H1 (cell line): Measurements from ENCODE around the gene GLRX5. TPM values are rescaled to one million over a fixed set of nuclear protein-coding genes. Genes with fewer than 3 reads are reported as not detected.

ENCODE experiments used
- CTCF ChIA-PET: fragments of 300-600 bp; sonication (Branson Sonifier 250); formaldehyde crosslinking; loops from one replicate; lab custom pipeline; 2021; ENCODE audit not compliant: partially characterized antibody; lab: Charles Lee
- POLR2A ChIA-PET: fragments of 300-600 bp; sonication (Branson Sonifier 250); formaldehyde crosslinking; loops from one replicate; lab custom pipeline; 2021; ENCODE audit warnings: inconsistent platforms; ENCODE audit not compliant: partially characterized antibody; lab: Charles Lee
- DNase-seq, 2 experiments: peaks; one replicate each; pipeline versions ENCODE4 v3.0.0 to v3.0.0-alpha.2; 2010 to 2022; ENCODE audit warnings: low spot score in 2 of 2, low read depth in 1 of 2, mixed read lengths in 1 of 2
- FAIRE-seq: peaks from 2 replicates; lab custom pipeline; 2011; peaks lifted over from hg19 to GRCh38; lab: Jason Lieb, UNC
- H2AFZ ChIP-seq: 2 replicates; pipeline ENCODE4 v1.8.1; 2012; ENCODE audit warnings: low read length, inconsistent platforms
- H2AK5ac ChIP-seq: 2 replicates; pipeline ENCODE4 v1.6.1; 2013; ENCODE audit warnings: low read depth, low read length
- H2BK120ac ChIP-seq: replicated peaks from 2 replicates; pipeline ENCODE3; 2013; ENCODE audit warnings: low read depth, low read length, inconsistent platforms
- H2BK12ac ChIP-seq: 2 replicates; pipeline ENCODE4 v1.6.1; 2013; ENCODE audit warnings: low read depth, low read length
- H2BK15ac ChIP-seq: 2 replicates; pipeline ENCODE4 v1.6.1; 2013; ENCODE audit warnings: low read length
- H2BK20ac ChIP-seq: 2 replicates; pipeline ENCODE4 v1.6.1; 2013; ENCODE audit warnings: low read length
- H2BK5ac ChIP-seq: 2 replicates; pipeline ENCODE4 v1.6.1; 2013; ENCODE audit warnings: low read depth, low read length
- H3K14ac ChIP-seq: 2 replicates; pipeline ENCODE4 v1.6.1; 2013; ENCODE audit warnings: inconsistent platforms; ENCODE audit not compliant: insufficient read length
- H3K18ac ChIP-seq: 2 replicates; pipeline ENCODE4 v1.6.1; 2013; ENCODE audit warnings: low read length; ENCODE audit errors: extremely low read depth
- H3K23ac ChIP-seq: 2 replicates; pipeline ENCODE4 v1.6.1; 2013; ENCODE audit warnings: inconsistent platforms; ENCODE audit not compliant: insufficient read length
- H3K23me2 ChIP-seq: 2 replicates; pipeline ENCODE4 v1.6.1; 2013; ENCODE audit warnings: low read depth, low read length
- H3K27ac ChIP-seq: 2 replicates; pipeline ENCODE4 v1.6.1; 2011; ENCODE audit warnings: low read depth, low read length, inconsistent platforms
- H3K27me3 ChIP-seq, 4 experiments: replicated peaks in 1 of 4; 1 replicate in 1 of 4; 2 replicates in 3 of 4; pipeline versions ENCODE4 v1.6.1 to v1.8.1; 2011 to 2013; ENCODE audit warnings: low read length in 3 of 4, mild to moderate bottlenecking in 3 of 4, inconsistent platforms in 2 of 4, mixed read lengths in 2 of 4, moderate library complexity in 1 of 4; ENCODE audit not compliant: control insufficient read depth in 3 of 4, insufficient read depth in 3 of 4; ENCODE audit errors: extremely low read depth in 1 of 4
- H3K36me3 ChIP-seq, 4 experiments: 2 replicates each; pipeline versions ENCODE4 v1.6.1 to v1.8.1; 2011 to 2013; ENCODE audit warnings: mild to moderate bottlenecking in 4 of 4, low read length in 3 of 4, moderate library complexity in 2 of 4, control low read depth in 1 of 4, inconsistent platforms in 1 of 4; ENCODE audit not compliant: insufficient read depth in 4 of 4, control insufficient read depth in 2 of 4
- H3K4ac ChIP-seq: replicated peaks from 2 replicates; pipeline ENCODE3; 2013; ENCODE audit warnings: low read length, low read depth, mixed read lengths, inconsistent platforms; ENCODE audit not compliant: insufficient read length
- H3K4me1 ChIP-seq, 4 experiments: replicated peaks in 1 of 4; 1 replicate in 1 of 4; 2 replicates in 3 of 4; pipeline versions ENCODE4 v1.6.1 to v1.8.1; 2011 to 2013; ENCODE audit warnings: low read length in 3 of 4, inconsistent platforms in 2 of 4, mixed read lengths in 1 of 4; ENCODE audit not compliant: insufficient read depth in 4 of 4, control insufficient read depth in 3 of 4
- H3K4me2 ChIP-seq, 2 experiments: 2 replicates each; pipeline versions ENCODE4 v1.6.1 to v1.8.1; 2011 to 2013; ENCODE audit warnings: low read depth in 2 of 2, low read length in 2 of 2, control low read depth in 1 of 2, inconsistent platforms in 1 of 2, mild to moderate bottlenecking in 1 of 2; ENCODE audit not compliant: insufficient read depth in 1 of 2
- H3K4me3 ChIP-seq, 4 experiments: fragments of 200-600, 300-600 bp in 1 of 4; sonication (generic), shearing (Covaris generic), sonication (Bioruptor Twin) in 1 of 4; 2 replicates each; pipeline versions ENCODE4 v1.5.1 to v1.8.1; 2011 to 2016; ENCODE audit warnings: low read length in 4 of 4, low read depth in 3 of 4, control low read depth in 2 of 4, inconsistent platforms in 2 of 4, mild to moderate bottlenecking in 2 of 4, mixed read lengths in 1 of 4, moderate library complexity in 1 of 4; ENCODE audit not compliant: insufficient read depth in 2 of 4; ENCODE audit errors: extremely low read depth in 1 of 4
- H3K56ac ChIP-seq: replicated peaks from 2 replicates; pipeline ENCODE3; 2013; ENCODE audit warnings: low read depth, mild to moderate bottlenecking, mixed read lengths, low read length, inconsistent platforms; ENCODE audit not compliant: insufficient read length
- H3K79me1 ChIP-seq: 2 replicates; pipeline ENCODE4 v1.6.1; 2013; ENCODE audit warnings: low read depth, low read length, control low read depth
- H3K79me2 ChIP-seq, 2 experiments: 2 replicates each; pipeline versions ENCODE4 v1.6.1 to v1.8.1; 2012 to 2013; ENCODE audit warnings: low read length in 2 of 2, mild to moderate bottlenecking in 2 of 2, inconsistent platforms in 1 of 2; ENCODE audit not compliant: insufficient read depth in 2 of 2, control insufficient read depth in 1 of 2
- H3K9ac ChIP-seq, 4 experiments: replicated peaks in 1 of 4; 1 replicate in 1 of 4; 2 replicates in 3 of 4; pipeline versions ENCODE4 v1.6.1 to v1.8.1; 2011 to 2013; ENCODE audit warnings: low read depth in 3 of 4, low read length in 3 of 4, control low read depth in 2 of 4, mild to moderate bottlenecking in 2 of 4, moderate library complexity in 2 of 4, inconsistent platforms in 1 of 4; ENCODE audit errors: extremely low read depth in 1 of 4
- H3K9me3 ChIP-seq, 2 experiments: 2 replicates each; pipeline versions ENCODE4 v1.6.1 to v1.8.1; 2012 to 2013; ENCODE audit warnings: mild to moderate bottlenecking in 2 of 2, moderate library complexity in 2 of 2, control low read depth in 1 of 2, inconsistent platforms in 1 of 2, low read depth in 1 of 2, low read length in 1 of 2, mixed read lengths in 1 of 2; ENCODE audit not compliant: insufficient read depth in 2 of 2
- H4K20me1 ChIP-seq, 2 experiments: replicated peaks in 1 of 2; 2 replicates each; pipeline versions ENCODE3 to v1.8.1; 2011 to 2013; ENCODE audit warnings: inconsistent platforms in 2 of 2, low read length in 2 of 2, mild to moderate bottlenecking in 1 of 2; ENCODE audit not compliant: insufficient read depth in 2 of 2, control insufficient read depth in 1 of 2
- H4K5ac ChIP-seq: 2 replicates; pipeline ENCODE4 v1.6.1; 2013; ENCODE audit warnings: low read length, low read depth, mixed read lengths, inconsistent platforms; ENCODE audit not compliant: insufficient read length
- H4K8ac ChIP-seq: 2 replicates; pipeline ENCODE4 v1.8.0; 2013; ENCODE audit warnings: mild to moderate bottlenecking, moderate library complexity, low read length, inconsistent platforms; ENCODE audit not compliant: insufficient read depth; ENCODE audit errors: extremely low read depth
- H4K91ac ChIP-seq: replicated peaks from 2 replicates; pipeline ENCODE3; 2013; ENCODE audit warnings: low read length, mixed read lengths, inconsistent platforms; ENCODE audit not compliant: insufficient read length
- CBX8 ChIP-seq: fragments of 300-800, 300-1000 bp; sonication (generic); IDR thresholded peaks from 2 replicates; pipeline ENCODE4 v1.7.1; 2016; ENCODE audit warnings: low read depth, low read length, borderline replicate concordance
- GTF2F1 ChIP-seq: IDR thresholded peaks from 2 replicates; pipeline ENCODE4 v1.6.1; 2012; ENCODE audit warnings: low read depth, low read length, improper control_type of control experiment, borderline replicate concordance
- WGBS, 2 experiments: shearing (Covaris generic) in 1 of 2; methylation state at CpG; one replicate each; pipeline versions ENCODE4 v1.1.6 to v1.1.7; 2013 to 2015; ENCODE audit warnings: low lambda C conversion rate in 2 of 2, mixed read lengths in 2 of 2, inconsistent platforms in 1 of 2, low coverage in 1 of 2, missing lambda C conversion rate in 1 of 2; ENCODE audit not compliant: insufficient replicate concordance in 2 of 2, insufficient coverage in 1 of 2, insufficient read length in 1 of 2; ENCODE audit errors: extremely low coverage in 1 of 2, missing lambda C conversion rate in 1 of 2; 5-methylcytosine and 5-hydroxymethylcytosine counted together
- polyA plus RNA-seq, 7 experiments: library from polyadenylated mRNA; depleted of rRNA in 3 of 7; stranded (reverse) in 5 of 7; unstranded in 2 of 7; fragments of >200 nt in 5 of 7; fragments of 200-250 nt in 2 of 7; gene quantifications; 1 replicate in 5 of 7; 2 replicates in 1 of 7; 4 replicates in 1 of 7; pipeline versions ENCODE4 v1.2.1 to v1.2.3, GENCODE V29; 2011 to 2013; ENCODE audit warnings: missing spikeins in 2 of 7, mixed read lengths in 2 of 7
- total RNA-seq: library from RNA; stranded (reverse); fragmentation: NEBNext Ultra II Directional; extraction: Animal tissue kit (Norgen Biotek cat#: 25700); gene quantifications from 2 replicates; pipeline ENCODE4 v1.2.1, GENCODE V29; 2021

The GLRX5 gene
- total and polyA plus RNA-seq, 2 of the 8 experiments (the other 6 are each of a cell fraction or from before 2014, with no cell fraction given): 70.1 to 88.8 TPM

GRCh38 chr14:95522556-95522955 is 12.3 kb upstream of the GLRX5 start:
- Histone ChIP-seq H3K9ac (no peak overlapping the region), H3K23ac (no peak overlapping the region), H2AK5ac (no peak overlapping the region), H2BK20ac (no peak overlapping the region), H2BK5ac (no peak overlapping the region), H2BK120ac (no peak overlapping the region), H4K5ac (no peak overlapping the region), H3K27me3 (peaks cover under 1 to 6% (median 2%) of the 10 kb centered on the region in 4 experiments; a peak in 5 of 7 replicates), H2AFZ (no peak overlapping the region), H3K18ac (no peak overlapping the region), H3K14ac (no peak overlapping the region), H3K27ac (no peak overlapping the region), H3K4me2 (no peak overlapping the region), H4K8ac (no peak overlapping the region), H3K56ac (no peak overlapping the region), H3K4me1 (peaks cover 0 to 9% (median 0%) of the 10 kb centered on the region in 4 experiments; a peak in 2 of 7 replicates), H3K4me3 (no peak overlapping the region), H2BK12ac (no peak overlapping the region), H3K36me3 (no peaks in the 10 kb centered on the region), H3K23me2 (peaks cover 2% of the 10 kb centered on the region; the same call in 1 of the 2 replicates), H3K4ac (no peak overlapping the region), H4K91ac (no peak overlapping the region), H4K20me1 (no peaks in the 10 kb centered on the region), H3K79me2 (no peaks in the 10 kb centered on the region; a peak in 1 of 4 replicates), H3K9me3 (no peaks in the 10 kb centered on the region), H2BK15ac (no peak overlapping the region), H3K79me1 (no peaks in the 10 kb centered on the region)
- no peak for DNase-seq
- CTCF ChIA-PET: interaction anchor here (0.6 to 3.2 kb wide), 10 partner anchors 12 to 576 kb away, joined by 3 to 24 read pairs (median 4); partner anchors contain the start of gene GLRX5
- WGBS, 2 experiments: 78% methylated on average over 4 of the region's 4 CpGs; no CpG with 5 or more reads in 1 of the 2 experiments
- POLR2A ChIA-PET: interaction anchor here (0.8 kb wide), 1 partner anchor 11 kb away, joined by 3 read pairs; no protein-coding TSS in a partner anchor
- no peak for TF ChIP-seq GTF2F1
- no peak for TF ChIP-seq CBX8
- FAIRE-seq: no peak
